ENCODE measurements around the gene IL27RA.

IL27RA gene

DNA sequence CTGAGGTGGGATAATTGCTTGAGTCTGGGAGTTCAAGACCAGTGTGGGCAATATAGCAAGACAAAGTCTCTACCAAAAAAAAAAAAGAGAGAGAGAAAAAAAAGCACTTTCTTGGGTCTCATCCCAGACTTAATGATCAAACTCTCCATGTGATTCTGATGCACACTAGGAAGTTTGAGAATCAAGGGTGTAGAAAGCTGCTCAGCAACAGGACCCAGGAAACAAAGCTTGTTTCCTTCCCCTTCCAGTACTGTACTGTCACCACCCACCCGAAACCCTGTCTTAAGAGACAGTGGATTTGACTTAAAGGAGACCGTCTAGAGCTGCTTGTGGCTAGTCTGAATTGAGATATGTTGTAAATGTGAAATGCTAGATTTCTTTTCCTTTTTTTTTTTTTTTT is 46.8 kb downstream of the IL27RA start:
- no peaks in the 10 kb centered on the region for H3K9me3 ChIP-seq (ENCODE audit: control insufficient read depth, insufficient read depth, low read depth, low read length)
- H3K36me3 ChIP-seq (ENCODE audit: control insufficient read depth in 2 of 2, insufficient read depth in 1 of 2, low read length in 2 of 2), result no peaks in the 10 kb centered on the region
- no peaks in the 10 kb centered on the region; the same call in 1 of the 2 replicates for H3K4me1 ChIP-seq (ENCODE audit: control insufficient read depth, insufficient read depth, low read length)
- CTCF ChIA-PET, result interaction anchor here (0.6 to 0.9 kb wide), 9 partner anchors 20 to 477 kb away, joined by 3 to 10 read pairs (median 3); no protein-coding TSS in a partner anchor
- H3K4me3 ChIP-seq (ENCODE audit: low read depth, low read length), result no peak overlapping the region
- POLR2A ChIA-PET, result interaction anchor here (0.5 kb wide), 1 partner anchor 35 kb away, joined by 4 read pairs; no protein-coding TSS in a partner anchor
- H3K27ac ChIP-seq (ENCODE audit: extremely low read depth, low read depth, low read length), result no peak overlapping the region
- TF ChIP-seq ZNF221 (tag by site-specific recombination; IDR thresholded peaks at IDR 0.05; ENCODE audit: borderline replicate concordance), result no peak
- TF ChIP-seq KLF8 (tag by site-specific recombination; IDR thresholded peaks at IDR 0.05), result no peak
- no peak for TF ChIP-seq ZFP37 (tag by site-specific recombination; IDR thresholded peaks at IDR 0.05)
- no peak for TF ChIP-seq ZNF555 (tag by site-specific recombination; conservative IDR thresholded peaks at IDR 0.05)
- TF ChIP-seq ZNF114 (tag by site-specific recombination; IDR thresholded peaks at IDR 0.05), result no peak
- TF ChIP-seq ZBTB7A (tag by site-specific recombination; IDR thresholded peaks at IDR 0.05; ENCODE audit: low read depth), result no peak
- TF ChIP-seq ZNF843 (tag by site-specific recombination; IDR thresholded peaks at IDR 0.05), result no peak
- no peak for TF ChIP-seq SP7 (tag by site-specific recombination; IDR thresholded peaks at IDR 0.05)
- TF ChIP-seq, protein P1, sequence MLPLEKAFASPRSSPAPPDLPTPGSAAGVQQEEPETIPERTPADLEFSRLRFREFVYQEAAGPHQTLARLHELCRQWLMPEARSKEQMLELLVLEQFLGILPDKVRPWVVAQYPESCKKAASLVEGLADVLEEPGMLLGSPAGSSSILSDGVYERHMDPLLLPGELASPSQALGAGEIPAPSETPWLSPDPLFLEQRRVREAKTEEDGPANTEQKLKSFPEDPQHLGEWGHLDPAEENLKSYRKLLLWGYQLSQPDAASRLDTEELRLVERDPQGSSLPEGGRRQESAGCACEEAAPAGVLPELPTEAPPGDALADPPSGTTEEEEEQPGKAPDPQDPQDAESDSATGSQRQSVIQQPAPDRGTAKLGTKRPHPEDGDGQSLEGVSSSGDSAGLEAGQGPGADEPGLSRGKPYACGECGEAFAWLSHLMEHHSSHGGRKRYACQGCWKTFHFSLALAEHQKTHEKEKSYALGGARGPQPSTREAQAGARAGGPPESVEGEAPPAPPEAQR (tag by site-specific recombination; IDR thresholded peaks at IDR 0.05), result no peak
- no peak for TF ChIP-seq YY2 (tag by site-specific recombination; IDR thresholded peaks at IDR 0.05)
- TF ChIP-seq ZBTB48 (tag by site-specific recombination; IDR thresholded peaks at IDR 0.05), result no peak
- no peak for TF ChIP-seq ZNF670 (tag by site-specific recombination; IDR thresholded peaks at IDR 0.05; ENCODE audit: low read depth)
- TF ChIP-seq ZNF175 (tag by site-specific recombination; IDR thresholded peaks at IDR 0.05), result no peak

DNA sequence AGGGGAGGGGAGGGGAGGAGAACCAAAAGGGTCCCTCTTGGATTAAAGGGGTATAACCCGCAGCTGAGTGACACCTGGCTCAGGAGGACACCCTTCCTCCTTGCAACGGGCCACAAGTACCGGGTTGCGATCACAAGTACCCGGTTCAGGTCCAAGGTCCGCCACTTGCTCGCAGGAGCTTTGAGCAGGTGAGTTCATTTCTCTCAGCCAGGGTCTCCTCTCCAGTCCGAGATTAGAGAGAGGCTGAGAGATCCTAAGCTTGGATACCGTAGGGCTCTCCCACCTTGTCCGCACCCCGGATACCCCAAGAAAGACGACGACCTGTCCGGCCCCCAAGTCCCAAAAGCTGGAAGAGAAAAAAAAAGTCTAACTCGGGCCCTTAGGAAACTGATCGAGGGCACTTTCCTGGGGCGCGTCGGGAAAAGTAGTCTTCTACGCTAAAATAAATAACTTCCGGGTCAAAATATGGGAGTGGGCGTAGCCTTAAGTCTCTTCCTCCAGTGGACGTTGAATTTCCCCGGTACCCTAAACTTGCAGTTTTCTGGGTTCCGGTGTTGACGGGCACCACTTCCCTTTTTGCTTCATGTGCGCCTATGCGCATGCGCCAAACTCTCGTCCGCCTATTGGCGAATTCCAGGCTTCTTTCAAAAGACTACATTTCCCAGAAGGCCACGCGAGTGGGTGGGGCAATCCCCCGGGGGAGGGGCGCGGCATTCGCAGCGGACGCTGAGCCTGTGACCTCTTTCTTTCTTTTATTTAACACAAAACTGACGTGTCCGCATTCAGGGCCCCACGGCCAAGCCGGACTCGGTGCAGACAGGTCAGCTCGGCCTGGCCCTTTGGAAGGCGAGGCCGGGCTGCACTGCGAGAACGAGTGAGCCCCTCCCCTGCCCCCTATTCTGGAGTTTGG is 49.6 kb downstream of the IL27RA start:
- H3K9me3 ChIP-seq (ENCODE audit: control insufficient read depth, insufficient read depth, low read depth, low read length), result no peaks in the 10 kb centered on the region
- H3K36me3 ChIP-seq (ENCODE audit: control insufficient read depth in 2 of 2, insufficient read depth in 1 of 2, low read length in 2 of 2), result no peaks in the 10 kb centered on the region
- ChIA-PET POLR2A (interaction anchor here (0.6 to 2.0 kb wide), 4 partner anchors 9 to 56 kb away, joined by 3 to 11 read pairs (median 4); partner anchors contain the start of genes ASF1B and IL27RA), CTCF (interaction anchor here (1.2 to 2.6 kb wide), 4 partner anchors 8 to 195 kb away, joined by 3 to 15 read pairs (median 8); partner anchors contain the start of genes ASF1B and MISP3)
- peak overlapping the region; percentile 73 for H3K4me3 ChIP-seq (ENCODE audit: low read depth, low read length)
- no peaks in the 10 kb centered on the region; the same call in 1 of the 2 replicates for H3K4me1 ChIP-seq (ENCODE audit: control insufficient read depth, insufficient read depth, low read length)
- H3K27ac ChIP-seq (ENCODE audit: extremely low read depth, low read depth, low read length), result peak overlapping the region; percentile 32; the same call in 1 of the 2 replicates
- TF ChIP-seq ZNF423 (tag by site-specific recombination; IDR thresholded peaks at IDR 0.05) (no peak), ZNF292 (tag by site-specific recombination; IDR thresholded peaks at IDR 0.05; ENCODE audit: borderline replicate concordance, low read depth) (no peak), KLF1 (tag by site-specific recombination; IDR thresholded peaks at IDR 0.05) (peak; percentile 93), ZFP37 (tag by site-specific recombination; IDR thresholded peaks at IDR 0.05) (no peak), ZBTB48 (tag by site-specific recombination; IDR thresholded peaks at IDR 0.05) (peak; percentile 44; the same call in 1 of the 2 replicates), ZNF768 (tag by site-specific recombination; IDR thresholded peaks at IDR 0.05) (no peak), SP3 (tag by site-specific recombination; IDR thresholded peaks at IDR 0.05) (peak; percentile 99), ZNF433 (tag by site-specific recombination; IDR thresholded peaks at IDR 0.05; ENCODE audit: low read depth) (no peak), KLF7 (tag by site-specific recombination; IDR thresholded peaks at IDR 0.05; ENCODE audit: borderline replicate concordance) (peak; percentile 85)
- TF ChIP-seq, protein P2, sequence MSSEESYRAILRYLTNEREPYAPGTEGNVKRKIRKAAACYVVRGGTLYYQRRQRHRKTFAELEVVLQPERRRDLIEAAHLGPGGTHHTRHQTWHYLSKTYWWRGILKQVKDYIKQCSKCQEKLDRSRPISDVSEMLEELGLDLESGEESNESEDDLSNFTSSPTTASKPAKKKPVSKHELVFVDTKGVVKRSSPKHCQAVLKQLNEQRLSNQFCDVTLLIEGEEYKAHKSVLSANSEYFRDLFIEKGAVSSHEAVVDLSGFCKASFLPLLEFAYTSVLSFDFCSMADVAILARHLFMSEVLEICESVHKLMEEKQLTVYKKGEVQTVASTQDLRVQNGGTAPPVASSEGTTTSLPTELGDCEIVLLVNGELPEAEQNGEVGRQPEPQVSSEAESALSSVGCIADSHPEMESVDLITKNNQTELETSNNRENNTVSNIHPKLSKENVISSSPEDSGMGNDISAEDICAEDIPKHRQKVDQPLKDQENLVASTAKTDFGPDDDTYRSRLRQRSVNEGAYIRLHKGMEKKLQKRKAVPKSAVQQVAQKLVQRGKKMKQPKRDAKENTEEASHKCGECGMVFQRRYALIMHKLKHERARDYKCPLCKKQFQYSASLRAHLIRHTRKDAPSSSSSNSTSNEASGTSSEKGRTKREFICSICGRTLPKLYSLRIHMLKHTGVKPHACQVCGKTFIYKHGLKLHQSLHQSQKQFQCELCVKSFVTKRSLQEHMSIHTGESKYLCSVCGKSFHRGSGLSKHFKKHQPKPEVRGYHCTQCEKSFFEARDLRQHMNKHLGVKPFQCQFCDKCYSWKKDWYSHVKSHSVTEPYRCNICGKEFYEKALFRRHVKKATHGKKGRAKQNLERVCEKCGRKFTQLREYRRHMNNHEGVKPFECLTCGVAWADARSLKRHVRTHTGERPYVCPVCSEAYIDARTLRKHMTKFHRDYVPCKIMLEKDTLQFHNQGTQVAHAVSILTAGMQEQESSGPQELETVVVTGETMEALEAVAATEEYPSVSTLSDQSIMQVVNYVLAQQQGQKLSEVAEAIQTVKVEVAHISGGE (tag by site-specific recombination; conservative IDR thresholded peaks at IDR 0.05; ENCODE audit: low read depth), result peak; percentile 96
- TF ChIP-seq, protein P3, sequence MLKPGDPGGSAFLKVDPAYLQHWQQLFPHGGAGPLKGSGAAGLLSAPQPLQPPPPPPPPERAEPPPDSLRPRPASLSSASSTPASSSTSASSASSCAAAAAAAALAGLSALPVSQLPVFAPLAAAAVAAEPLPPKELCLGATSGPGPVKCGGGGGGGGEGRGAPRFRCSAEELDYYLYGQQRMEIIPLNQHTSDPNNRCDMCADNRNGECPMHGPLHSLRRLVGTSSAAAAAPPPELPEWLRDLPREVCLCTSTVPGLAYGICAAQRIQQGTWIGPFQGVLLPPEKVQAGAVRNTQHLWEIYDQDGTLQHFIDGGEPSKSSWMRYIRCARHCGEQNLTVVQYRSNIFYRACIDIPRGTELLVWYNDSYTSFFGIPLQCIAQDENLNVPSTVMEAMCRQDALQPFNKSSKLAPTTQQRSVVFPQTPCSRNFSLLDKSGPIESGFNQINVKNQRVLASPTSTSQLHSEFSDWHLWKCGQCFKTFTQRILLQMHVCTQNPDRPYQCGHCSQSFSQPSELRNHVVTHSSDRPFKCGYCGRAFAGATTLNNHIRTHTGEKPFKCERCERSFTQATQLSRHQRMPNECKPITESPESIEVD (tag by site-specific recombination; IDR thresholded peaks at IDR 0.05), result no peak
- TF ChIP-seq, protein P4, sequence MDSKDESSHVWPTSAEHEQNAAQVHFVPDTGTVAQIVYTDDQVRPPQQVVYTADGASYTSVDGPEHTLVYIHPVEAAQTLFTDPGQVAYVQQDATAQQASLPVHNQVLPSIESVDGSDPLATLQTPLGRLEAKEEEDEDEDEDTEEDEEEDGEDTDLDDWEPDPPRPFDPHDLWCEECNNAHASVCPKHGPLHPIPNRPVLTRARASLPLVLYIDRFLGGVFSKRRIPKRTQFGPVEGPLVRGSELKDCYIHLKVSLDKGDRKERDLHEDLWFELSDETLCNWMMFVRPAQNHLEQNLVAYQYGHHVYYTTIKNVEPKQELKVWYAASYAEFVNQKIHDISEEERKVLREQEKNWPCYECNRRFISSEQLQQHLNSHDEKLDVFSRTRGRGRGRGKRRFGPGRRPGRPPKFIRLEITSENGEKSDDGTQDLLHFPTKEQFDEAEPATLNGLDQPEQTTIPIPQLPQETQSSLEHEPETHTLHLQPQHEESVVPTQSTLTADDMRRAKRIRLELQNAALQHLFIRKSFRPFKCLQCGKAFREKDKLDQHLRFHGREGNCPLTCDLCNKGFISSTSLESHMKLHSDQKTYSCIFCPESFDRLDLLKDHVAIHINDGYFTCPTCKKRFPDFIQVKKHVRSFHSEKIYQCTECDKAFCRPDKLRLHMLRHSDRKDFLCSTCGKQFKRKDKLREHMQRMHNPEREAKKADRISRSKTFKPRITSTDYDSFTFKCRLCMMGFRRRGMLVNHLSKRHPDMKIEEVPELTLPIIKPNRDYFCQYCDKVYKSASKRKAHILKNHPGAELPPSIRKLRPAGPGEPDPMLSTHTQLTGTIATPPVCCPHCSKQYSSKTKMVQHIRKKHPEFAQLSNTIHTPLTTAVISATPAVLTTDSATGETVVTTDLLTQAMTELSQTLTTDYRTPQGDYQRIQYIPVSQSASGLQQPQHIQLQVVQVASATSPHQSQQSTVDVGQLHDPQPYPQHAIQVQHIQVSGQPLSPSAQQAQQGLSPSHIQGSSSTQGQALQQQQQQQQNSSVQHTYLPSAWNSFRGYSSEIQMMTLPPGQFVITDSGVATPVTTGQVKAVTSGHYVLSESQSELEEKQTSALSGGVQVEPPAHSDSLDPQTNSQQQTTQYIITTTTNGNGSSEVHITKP (tag by site-specific recombination; IDR thresholded peaks at IDR 0.05), result peak; percentile 83

Measured in HEK293 (cell line).